Subcutaneous abdominal adipose tissue (tissue), 5 donors: ENCODE results near the gene MDP1.
A peak's percentile ranks its signal among the peaks of the same experiment; 100 is the strongest.
"Not testable (repeated sequence)": the region's sequence is repeated elsewhere in the genome, so short reads cannot be mapped to it uniquely, and the experiment has no call there.

Experiments
- H3K27ac ChIP-seq: one replicate; pipeline ENCODE4 v1.7.0; 2013; ENCODE audit warnings: low read depth, mild to moderate bottlenecking, inconsistent platforms, low read length, moderate library complexity
- H3K27me3 ChIP-seq, 5 donors: one replicate each; pipeline ENCODE4 v1.7.0; 2013; ENCODE audit warnings: low read length in 5 of 5, inconsistent platforms in 1 of 5; ENCODE audit not compliant: control insufficient read depth in 5 of 5, insufficient read depth in 4 of 5
- H3K36me3 ChIP-seq, 5 donors: one replicate each; pipeline ENCODE4 v1.7.0; 2013; ENCODE audit warnings: low read length in 5 of 5; ENCODE audit not compliant: control insufficient read depth in 5 of 5, insufficient read depth in 5 of 5
- H3K4me1 ChIP-seq, 5 donors: one replicate each; pipeline ENCODE4 v1.7.0; 2013; ENCODE audit warnings: low read length in 5 of 5, mild to moderate bottlenecking in 3 of 5, moderate library complexity in 1 of 5; ENCODE audit not compliant: control insufficient read depth in 5 of 5, insufficient read depth in 5 of 5
- H3K4me3 ChIP-seq, 5 donors: one replicate each; pipeline ENCODE4 v1.7.0; 2013; ENCODE audit warnings: low read length in 5 of 5, low read depth in 1 of 5
- H3K9ac ChIP-seq, 5 donors: one replicate each; pipeline ENCODE4 v1.7.0; 2013; ENCODE audit warnings: low read length in 5 of 5, mild to moderate bottlenecking in 4 of 5, moderate library complexity in 3 of 5
- H3K9me3 ChIP-seq, 5 donors: one replicate each; pipeline ENCODE4 v1.7.0; 2013; ENCODE audit warnings: low read length in 5 of 5; ENCODE audit not compliant: control insufficient read depth in 5 of 5
- donor health status: healthy.
- donor health status: healthy.
- donor health status: healthy.
- donor health status: healthy.
- donor health status: healthy.

MDP1 gene

GRCh38 chr14:24213866-24214662, 1.8 kb downstream of the MDP1 start:
- Histone ChIP-seq H3K27me3 (no peaks in the 10 kb centered on the region), H3K4me3 (peak overlapping the region; percentile 59 to 92 (median 82)), H3K9ac (peak overlapping the region; percentile 67 to 97 (median 88)), H3K27ac (peak overlapping the region; percentile 89), H3K36me3 (peaks cover 12 to 36% (median 25%) of the 10 kb centered on the region in 5 donors), H3K9me3 (no peaks in the 10 kb centered on the region), H3K4me1 (peaks cover 0 to 34% (median 24%) of the 10 kb centered on the region in 5 donors)

- no peaks in the 10 kb centered on the region for H3K9me3 ChIP-seq
- peaks cover 0 to 34% (median 24%) of the 10 kb centered on the region in 5 donors for H3K4me1 ChIP-seq
- H3K27ac ChIP-seq: peak within 1 kb of the TSS; percentile 89
- H3K9ac ChIP-seq: peak within 1 kb of the TSS; percentile 76 to 97 (median 91)
- H3K4me3 ChIP-seq: peak within 1 kb of the TSS; percentile 60 to 92 (median 82)
- peaks cover 11 to 43% (median 29%) of the 10 kb centered on the region in 5 donors for H3K36me3 ChIP-seq
- H3K27me3 ChIP-seq: no peaks in the 10 kb centered on the region
Measured at GRCh38 chr14:24212924-24213865, 2.7 kb downstream of the MDP1 start, which contains the start of gene CHMP4A. TSS of gene CHMP4A (minus strand) at chr14:24213488. CDS start at chr14:24213439, 49 bp downstream.

GRCh38 chr14:24211311-24211710, 4.6 kb downstream of the MDP1 start:
- Histone ChIP-seq H3K36me3 (peaks cover 8 to 50% (median 42%) of the 10 kb centered on the region in 5 donors), H3K9ac (no peak overlapping the region), H3K4me3 (no peak overlapping the region), H3K9me3 (no peaks in the 10 kb centered on the region), H3K4me1 (peaks cover 0 to 33% (median 24%) of the 10 kb centered on the region in 5 donors), H3K27ac (no peak overlapping the region), H3K27me3 (no peaks in the 10 kb centered on the region)

- Histone ChIP-seq H3K9ac (no peak overlapping the region), H3K27me3 (no peaks in the 10 kb centered on the region), H3K4me1 (peaks cover 0 to 9% (median 4%) of the 10 kb centered on the region in 5 donors), H3K36me3 (peaks cover 11 to 77% (median 59%) of the 10 kb centered on the region in 5 donors), H3K27ac (no peak overlapping the region), H3K4me3 (no peak overlapping the region), H3K9me3 (no peaks in the 10 kb centered on the region)
Measured at GRCh38 chr14:24207625-24208024, 8.2 kb downstream of the MDP1 start.

GRCh38 chr14:24207104-24207551, 8.7 kb downstream of the MDP1 start:
- H3K4me1 ChIP-seq: peaks cover 0 to 5% (median 0%) of the 10 kb centered on the region in 5 donors
- H3K27ac ChIP-seq: no peak overlapping the region
- H3K36me3 ChIP-seq: peaks cover 11 to 77% (median 59%) of the 10 kb centered on the region in 5 donors
- no peaks in the 10 kb centered on the region for H3K9me3 ChIP-seq
- no peaks in the 10 kb centered on the region for H3K27me3 ChIP-seq
- no peak overlapping the region for H3K9ac ChIP-seq
- H3K4me3 ChIP-seq: no peak overlapping the region

GRCh38 chr14:24206260-24207103, 9.4 kb downstream of the MDP1 start:
- Histone ChIP-seq H3K27me3 (no peaks in the 10 kb centered on the region), H3K4me3 (no peak overlapping the region), H3K27ac (no peak overlapping the region), H3K36me3 (peaks cover 11 to 79% (median 59%) of the 10 kb centered on the region in 5 donors), H3K9me3 (no peaks in the 10 kb centered on the region), H3K4me1 (no peaks in the 10 kb centered on the region), H3K9ac (no peak overlapping the region)

GRCh38 chr14:24204163-24205146, 11.4 kb downstream of the MDP1 start:
- H3K27me3 ChIP-seq: no peaks in the 10 kb centered on the region

GRCh38 chr14:24203249-24203886, 12.5 kb downstream of the MDP1 start:
- not testable (repeated sequence) for H3K9me3 ChIP-seq, H3K27me3 ChIP-seq, H3K9ac ChIP-seq, H3K27ac ChIP-seq, H3K4me1 ChIP-seq, H3K4me3 ChIP-seq
- peaks cover 3 to 63% (median 36%) of the 10 kb centered on the region in 5 donors for H3K36me3 ChIP-seq

More at GRCh38 chr14:24204163-24205146, 11.4 kb downstream of the MDP1 start:
- H3K9ac ChIP-seq: no peak overlapping the region
- H3K9me3 ChIP-seq: no peaks in the 10 kb centered on the region
- no peak overlapping the region for H3K27ac ChIP-seq
- H3K4me3 ChIP-seq: no peak overlapping the region
- peaks cover 7 to 71% (median 45%) of the 10 kb centered on the region in 5 donors for H3K36me3 ChIP-seq
- no peaks in the 10 kb centered on the region for H3K4me1 ChIP-seq
